IPS DF 6.9 (cell line): ENCODE measurements around the gene RPRD2.
A peak's percentile ranks its signal among the peaks of the same experiment; 100 is the strongest.
"Not testable (repeated sequence)": the region's sequence is repeated elsewhere in the genome, so short reads cannot be mapped to it uniquely, and the experiment has no call there.

Source experiments
- DNase-seq: peaks from one replicate; pipeline ENCODE4 v3.0.0-alpha.2; 2013; ENCODE audit warnings: low read depth, low spot score
- H3K27ac ChIP-seq: one replicate; pipeline ENCODE4 v1.5.1; 2013; ENCODE audit warnings: low read length, control low read depth
- H3K27me3 ChIP-seq: 2 replicates; pipeline ENCODE4 v1.6.1; 2013; ENCODE audit warnings: mild to moderate bottlenecking, low read length; ENCODE audit not compliant: control insufficient read depth, insufficient read depth
- H3K36me3 ChIP-seq: 2 replicates; pipeline ENCODE4 v1.6.1; 2013; ENCODE audit warnings: low read length; ENCODE audit not compliant: control insufficient read depth, insufficient read depth
- H3K4me1 ChIP-seq: 2 replicates; pipeline ENCODE4 v1.6.1; 2013; ENCODE audit warnings: low read length; ENCODE audit not compliant: control insufficient read depth, insufficient read depth
- H3K4me3 ChIP-seq: 2 replicates; pipeline ENCODE4 v1.5.1; 2013; ENCODE audit warnings: mild to moderate bottlenecking, low read length
- H3K9me3 ChIP-seq: 2 replicates; pipeline ENCODE4 v1.6.1; 2013; ENCODE audit warnings: low read length, inconsistent platforms; ENCODE audit not compliant: control insufficient read depth, insufficient read depth
- WGBS: extraction: QIAGEN DNeasy Blood & Tissue Kit; methylation state at CpG from one replicate; pipeline ENCODE4 v1.1.7; 2013; ENCODE audit warnings: mixed read lengths, missing lambda C conversion rate; ENCODE audit not compliant: insufficient read length, insufficient coverage; 5-methylcytosine and 5-hydroxymethylcytosine counted together

RPRD2 gene

DNA sequence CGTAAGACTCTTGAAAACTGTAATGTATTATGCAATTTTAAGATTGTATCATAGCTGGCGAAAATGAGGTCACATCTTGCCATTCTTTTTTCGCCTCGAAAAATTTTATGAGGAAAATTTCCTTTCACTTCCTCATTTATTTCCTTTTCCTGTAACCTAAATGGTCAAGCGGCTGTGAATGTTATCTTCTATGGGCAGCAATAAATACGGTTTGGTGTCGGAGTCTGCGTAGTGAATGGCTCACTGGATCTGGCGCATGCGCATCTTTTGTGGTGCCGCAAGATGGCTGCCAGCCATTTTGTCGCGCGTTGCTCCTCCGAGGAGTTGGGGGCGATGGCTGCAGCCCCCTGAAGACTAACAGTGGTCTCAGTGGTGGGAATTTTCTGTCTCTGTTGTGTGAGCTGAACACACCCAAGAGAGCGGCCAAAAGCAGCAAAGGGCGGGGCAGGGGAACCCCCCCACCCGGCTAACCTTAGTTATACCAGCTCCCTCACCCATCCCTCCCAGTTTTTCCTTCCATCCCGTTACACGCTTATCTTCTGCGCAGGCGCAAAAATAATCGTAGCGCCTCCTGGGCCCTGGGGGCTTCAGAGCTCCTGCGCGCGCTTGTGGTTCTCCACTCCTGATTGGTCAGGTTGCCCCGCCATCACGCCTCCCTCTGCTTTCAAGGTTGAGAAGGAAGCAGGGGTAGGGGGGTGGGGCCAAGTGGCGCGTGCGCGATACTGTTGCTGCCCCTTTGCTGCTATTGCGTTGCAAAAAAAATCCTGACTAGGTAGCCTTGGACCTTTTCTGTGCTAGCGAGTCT, at the start of gene RPRD2:
Gene RPRD2 (plus strand): TSS at position 722 of the 805 bp plus-strand sequence. CDS start 568 bp downstream, outside the sequence.
- no CpG with 5 or more reads among the region's 36 CpGs for WGBS
- Histone ChIP-seq H3K9me3 (no peaks in the 10 kb centered on the region), H3K27ac (peak within 1 kb of the TSS; percentile 41), H3K36me3 (no peaks in the 10 kb centered on the region), H3K4me3 (peak within 1 kb of the TSS; percentile 95), H3K4me1 (no peaks in the 10 kb centered on the region), H3K27me3 (no peaks in the 10 kb centered on the region)
- peak; percentile 98 for DNase-seq

DNA sequence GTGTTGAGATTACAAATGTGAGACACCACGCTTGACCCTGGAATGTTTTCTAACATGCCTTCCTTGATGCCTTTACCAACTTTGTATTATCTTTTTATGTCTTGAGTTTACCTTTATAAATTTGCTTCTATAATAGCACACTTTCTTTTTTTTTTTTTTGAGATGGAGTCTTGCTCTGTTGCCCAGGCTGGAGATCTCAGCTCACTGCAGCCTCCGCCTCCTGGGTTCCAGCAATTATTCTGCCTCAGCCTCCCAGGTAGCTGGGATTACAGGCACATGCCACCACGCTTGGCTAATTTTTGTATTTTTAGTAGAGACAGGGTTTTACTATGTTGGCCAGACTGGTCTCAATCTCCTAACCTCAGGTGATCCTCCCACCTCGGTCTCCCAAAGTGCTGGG, 49.3 kb upstream of the RPRD2 start:
- H3K36me3 ChIP-seq, H3K27ac ChIP-seq, H3K4me1 ChIP-seq, DNase-seq, H3K4me3 ChIP-seq, H3K9me3 ChIP-seq, H3K27me3 ChIP-seq: not testable (repeated sequence)
- no CpG with 5 or more reads among the region's 4 CpGs for WGBS

- H3K4me3 ChIP-seq, result no peak overlapping the region
- H3K27ac ChIP-seq, result no peak overlapping the region
- peaks cover 4% of the 10 kb centered on the region; the same call in 1 of the 2 replicates for H3K36me3 ChIP-seq
- H3K4me1 ChIP-seq, result no peaks in the 10 kb centered on the region
- DNase-seq, result no peak
- no CpG with 5 or more reads among the region's 8 CpGs for WGBS
- H3K9me3 ChIP-seq, result no peaks in the 10 kb centered on the region
- no peaks in the 10 kb centered on the region for H3K27me3 ChIP-seq
Measured at GRCh38 chr1:150320667-150320978, 43.3 kb upstream of the RPRD2 start.

DNA sequence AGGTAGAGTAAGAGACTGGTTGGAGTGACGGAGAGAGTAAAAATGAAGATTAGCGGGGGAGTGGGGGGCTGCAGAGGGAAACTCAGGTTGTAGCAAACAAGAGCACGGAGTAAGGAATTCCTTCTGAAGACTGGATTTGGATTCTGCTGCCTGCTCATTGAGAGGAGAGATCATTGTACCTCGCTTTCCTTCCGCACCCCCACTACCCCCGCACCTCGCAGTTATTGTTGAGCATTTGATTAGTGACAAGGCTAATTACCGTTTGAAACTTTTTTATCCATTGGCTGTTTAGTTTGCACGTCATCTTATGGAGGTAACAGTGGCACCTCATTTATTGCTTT, 42.2 kb upstream of the RPRD2 start:
- DNase-seq, result no peak
- WGBS, result no CpG with 5 or more reads among the region's 9 CpGs

DNA sequence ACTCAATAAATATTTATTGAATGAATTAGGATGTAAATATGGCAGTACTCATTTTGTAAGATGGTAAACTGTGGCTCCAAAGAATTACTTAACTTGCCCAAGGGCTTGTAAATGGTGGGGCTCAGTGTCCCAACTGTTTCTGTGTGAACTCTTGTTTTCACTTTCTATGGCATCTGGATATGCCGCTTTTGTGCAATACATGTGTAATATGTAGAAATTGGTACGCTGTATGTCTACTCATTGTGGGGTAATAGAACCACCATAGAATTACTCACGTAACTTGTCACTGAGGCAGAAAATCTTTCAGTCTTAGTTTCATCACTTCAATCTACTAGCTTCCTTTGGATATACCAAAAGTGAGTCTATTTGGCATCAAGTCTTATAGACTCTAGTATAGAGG, 41.6 kb upstream of the RPRD2 start:
- Histone ChIP-seq H3K4me1 (no peaks in the 10 kb centered on the region), H3K27ac (no peak overlapping the region), H3K9me3 (no peaks in the 10 kb centered on the region), H3K36me3 (peaks cover 9% of the 10 kb centered on the region; the same call in 1 of the 2 replicates), H3K4me3 (peak overlapping the region; percentile 76; the same call in 1 of the 2 replicates), H3K27me3 (no peaks in the 10 kb centered on the region)
- no peak for DNase-seq
- WGBS, result no CpG with 5 or more reads among the region's 3 CpGs

More for the DNA sequence above, 42.2 kb upstream of the RPRD2 start:
- Histone ChIP-seq H3K9me3 (no peaks in the 10 kb centered on the region), H3K4me3 (peak overlapping the region; percentile 76), H3K36me3 (peaks cover 6% of the 10 kb centered on the region; the same call in 1 of the 2 replicates), H3K27me3 (no peaks in the 10 kb centered on the region), H3K4me1 (no peaks in the 10 kb centered on the region), H3K27ac (no peak overlapping the region)

DNA sequence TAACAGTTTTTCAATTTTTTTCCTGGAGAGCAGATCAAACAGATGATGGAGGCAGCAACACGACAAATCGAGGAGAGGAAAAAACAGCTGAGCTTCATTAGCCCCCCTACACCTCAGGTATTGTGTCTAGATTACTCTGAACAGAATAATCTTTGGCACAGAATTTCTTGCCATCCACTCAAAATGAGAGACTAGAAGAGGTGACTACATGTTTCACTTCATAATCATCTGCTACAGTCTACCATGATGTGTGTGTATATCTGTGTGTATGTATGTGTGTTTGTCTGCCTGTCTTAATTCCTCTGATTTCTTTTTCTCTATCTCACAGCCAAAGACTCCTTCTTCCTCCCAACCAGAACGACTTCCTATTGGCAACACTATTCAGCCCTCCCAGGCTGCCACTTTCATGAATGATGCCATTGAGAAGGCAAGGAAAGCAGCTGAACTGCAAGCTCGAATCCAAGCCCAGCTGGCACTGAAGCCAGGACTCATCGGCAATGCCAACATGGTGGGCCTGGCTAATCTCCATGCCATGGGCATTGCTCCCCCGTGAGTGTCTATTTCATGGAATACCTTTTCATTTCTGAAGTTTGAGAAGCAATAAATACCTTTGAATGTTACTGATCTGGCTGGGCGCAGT, 31.2 kb upstream of the RPRD2 start:
- Histone ChIP-seq H3K27me3 (no peaks in the 10 kb centered on the region), H3K9me3 (no peaks in the 10 kb centered on the region), H3K4me1 (no peaks in the 10 kb centered on the region), H3K36me3 (peaks cover 30% of the 10 kb centered on the region), H3K4me3 (no peak overlapping the region), H3K27ac (no peak overlapping the region)
- WGBS, result no CpG with 5 or more reads among the region's 7 CpGs
- DNase-seq, result no peak

GRCh38 chr1:150346316-150346715, 17.6 kb upstream of the RPRD2 start:
- Histone ChIP-seq H3K4me3 (no peak overlapping the region), H3K27ac (no peak overlapping the region), H3K27me3 (no peaks in the 10 kb centered on the region), H3K9me3 (no peaks in the 10 kb centered on the region), H3K36me3 (peaks cover 16% of the 10 kb centered on the region; the same call in 1 of the 2 replicates), H3K4me1 (no peaks in the 10 kb centered on the region)
- no CpG with 5 or more reads among the region's 4 CpGs for WGBS
- no peak for DNase-seq

- H3K27me3 ChIP-seq, result no peaks in the 10 kb centered on the region
- no peak overlapping the region for H3K27ac ChIP-seq
- H3K36me3 ChIP-seq, result peaks cover 6% of the 10 kb centered on the region; the same call in 1 of the 2 replicates
- no peak for DNase-seq
- H3K4me3 ChIP-seq, result no peak overlapping the region
- H3K9me3 ChIP-seq, result no peaks in the 10 kb centered on the region
- WGBS, result no CpG with 5 or more reads among the region's 4 CpGs
- no peaks in the 10 kb centered on the region for H3K4me1 ChIP-seq
Measured at GRCh38 chr1:150352866-150353265, 11.1 kb upstream of the RPRD2 start.

DNA sequence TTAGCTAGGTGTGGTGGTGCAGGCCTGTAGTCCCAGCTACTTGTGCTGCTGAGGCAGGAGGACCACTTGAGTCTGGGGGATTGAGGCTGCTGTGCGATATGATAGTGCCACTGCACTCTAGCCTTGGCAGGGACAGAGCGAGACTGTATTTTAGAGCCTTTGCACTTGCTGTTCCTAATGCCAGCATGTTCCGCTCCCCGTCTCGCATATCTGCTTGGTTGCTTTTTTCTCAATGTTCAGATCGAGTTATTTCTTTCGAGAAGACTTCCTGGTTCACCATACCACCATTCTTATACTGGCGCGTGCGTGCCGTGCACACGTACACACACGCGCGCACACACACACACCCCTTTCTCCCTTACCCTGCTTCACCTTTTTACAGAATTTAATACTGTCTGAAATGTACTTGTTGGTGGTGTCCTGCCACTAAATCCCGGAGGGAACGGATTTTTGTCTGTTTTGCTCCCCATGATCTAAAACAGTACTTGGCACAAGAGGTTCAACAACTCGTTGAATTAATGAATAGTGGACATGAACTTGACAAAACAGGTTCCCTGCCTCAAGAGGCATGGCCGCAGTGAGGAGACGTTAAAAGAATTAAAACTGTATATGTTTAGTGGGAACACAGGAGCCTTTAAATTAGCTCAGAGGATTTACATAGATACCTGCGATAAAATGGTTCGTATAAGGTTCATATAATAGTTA, 1.1 kb upstream of the RPRD2 start:
- Histone ChIP-seq H3K27ac (no peak overlapping the region), H3K9me3 (no peaks in the 10 kb centered on the region), H3K27me3 (no peaks in the 10 kb centered on the region), H3K4me1 (no peaks in the 10 kb centered on the region), H3K4me3 (no peak overlapping the region; the same call in 1 of the 2 replicates), H3K36me3 (no peaks in the 10 kb centered on the region)
- no CpG with 5 or more reads among the region's 22 CpGs for WGBS
- no peak for DNase-seq

DNA sequence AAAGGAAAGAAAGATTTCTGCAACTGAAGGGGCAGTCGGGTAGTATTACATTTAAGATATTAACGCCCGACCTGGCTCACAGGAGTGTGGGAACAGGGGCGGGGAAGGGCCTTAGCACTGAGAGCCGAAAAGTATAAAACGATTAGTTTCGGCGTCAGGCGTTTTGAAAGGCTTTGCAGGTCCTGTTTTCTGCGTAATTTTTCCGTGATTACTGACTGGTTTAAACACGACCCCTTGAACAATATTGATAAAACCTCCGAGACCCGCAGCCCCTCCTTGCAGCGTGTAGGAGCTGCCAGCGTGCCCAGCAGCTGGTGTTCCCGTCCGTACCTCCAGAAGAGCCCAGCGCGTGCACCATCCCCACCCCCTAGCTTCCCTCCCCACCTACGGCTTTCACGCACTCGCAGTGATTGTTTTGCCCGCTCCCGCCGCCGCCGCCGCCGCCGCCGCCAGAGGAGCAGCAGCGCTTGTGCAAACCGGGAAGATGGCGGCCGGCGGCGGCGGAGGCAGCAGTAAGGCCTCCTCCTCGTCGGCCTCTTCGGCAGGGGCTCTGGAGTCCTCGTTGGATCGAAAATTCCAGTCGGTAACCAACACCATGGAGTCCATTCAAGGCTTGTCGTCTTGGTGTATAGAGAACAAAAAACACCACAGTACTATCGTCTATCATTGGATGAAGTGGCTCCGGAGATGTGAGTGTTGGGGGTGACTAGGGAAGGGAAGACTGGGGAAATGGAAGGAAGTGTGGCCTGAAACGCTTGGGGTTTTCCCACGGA, 470 bp downstream of the RPRD2 start:
- Histone ChIP-seq H3K27me3 (no peaks in the 10 kb centered on the region), H3K4me3 (peak overlapping the region; percentile 95), H3K4me1 (no peaks in the 10 kb centered on the region), H3K36me3 (no peaks in the 10 kb centered on the region), H3K27ac (peak overlapping the region; percentile 41), H3K9me3 (no peaks in the 10 kb centered on the region)
- DNase-seq, result no peak
- WGBS, result no CpG with 5 or more reads among the region's 50 CpGs
